Brain microvascular endothelial cell (primary cell): ENCODE results near the gene ERBIN.

ENCODE experiments used
- DNase-seq: peaks from one replicate; pipeline ENCODE4 v3.0.0-alpha.2; 2020
- H3K27ac ChIP-seq: fragments of 250-450 bp; sonication (Bioruptor Pico); 2 replicates; pipeline ENCODE4 v1.5.1; 2020; ENCODE audit warnings: mild to moderate bottlenecking, moderate library complexity
- H3K27me3 ChIP-seq: fragments of 250-450 bp; sonication (Bioruptor Pico); replicated peaks from 2 replicates; pipeline ENCODE4 v1.5.1; 2020; ENCODE audit warnings: mild to moderate bottlenecking
- H3K36me3 ChIP-seq: fragments of 250-450 bp; sonication (Bioruptor Pico); replicated peaks from 2 replicates; pipeline ENCODE4 v1.5.1; 2020; ENCODE audit warnings: mild to moderate bottlenecking
- H3K4me3 ChIP-seq: 2 replicates; pipeline ENCODE4 v1.5.1; 2011; ENCODE audit warnings: low read depth, mild to moderate bottlenecking, control low read depth, low read length, moderate library complexity
- in situ Hi-C: cut with HindIII; loops from 2 replicates; pipeline ENCODE4 v1.10.0; 2017; ENCODE audit warnings: low sequenced_read_pairs, low pct_ligation_motif_present
- TF ChIP-seq, protein P1 (sequence below): IDR thresholded peaks from 2 replicates; pipeline ENCODE4 v1.5.1; 2011; ENCODE audit warnings: low read depth, mild to moderate bottlenecking, moderate library complexity, low read length, control low read depth, inconsistent platforms; ENCODE audit errors: missing control alignments

The ERBIN gene

DNA sequence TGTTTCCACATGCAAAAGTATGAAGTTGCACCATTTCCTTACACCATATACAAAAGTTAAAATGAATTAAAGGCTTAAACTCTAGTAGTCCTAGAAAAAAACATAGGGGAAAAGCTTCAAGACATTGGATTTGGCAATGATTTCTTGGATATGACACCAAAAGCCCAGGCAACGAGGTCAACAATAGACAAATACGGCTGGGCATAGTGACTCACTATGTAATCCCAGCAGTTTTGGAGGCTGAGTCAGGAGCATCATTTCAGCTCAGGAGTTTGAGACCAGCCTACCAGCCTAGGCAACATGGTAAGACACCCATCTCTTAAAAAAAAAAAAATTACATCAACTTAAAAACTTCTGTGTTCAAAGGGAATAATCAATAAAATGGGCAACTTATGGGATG, 186.8 kb downstream of the ERBIN start:
- DNase-seq, result peak; percentile 73
- Histone ChIP-seq H3K27ac (no peak overlapping the region), H3K27me3 (no peaks in the 10 kb centered on the region), H3K4me3 (no peak overlapping the region), H3K36me3 (no peaks in the 10 kb centered on the region)
- in situ Hi-C loops, result no loop called here
- TF ChIP-seq, protein P1, sequence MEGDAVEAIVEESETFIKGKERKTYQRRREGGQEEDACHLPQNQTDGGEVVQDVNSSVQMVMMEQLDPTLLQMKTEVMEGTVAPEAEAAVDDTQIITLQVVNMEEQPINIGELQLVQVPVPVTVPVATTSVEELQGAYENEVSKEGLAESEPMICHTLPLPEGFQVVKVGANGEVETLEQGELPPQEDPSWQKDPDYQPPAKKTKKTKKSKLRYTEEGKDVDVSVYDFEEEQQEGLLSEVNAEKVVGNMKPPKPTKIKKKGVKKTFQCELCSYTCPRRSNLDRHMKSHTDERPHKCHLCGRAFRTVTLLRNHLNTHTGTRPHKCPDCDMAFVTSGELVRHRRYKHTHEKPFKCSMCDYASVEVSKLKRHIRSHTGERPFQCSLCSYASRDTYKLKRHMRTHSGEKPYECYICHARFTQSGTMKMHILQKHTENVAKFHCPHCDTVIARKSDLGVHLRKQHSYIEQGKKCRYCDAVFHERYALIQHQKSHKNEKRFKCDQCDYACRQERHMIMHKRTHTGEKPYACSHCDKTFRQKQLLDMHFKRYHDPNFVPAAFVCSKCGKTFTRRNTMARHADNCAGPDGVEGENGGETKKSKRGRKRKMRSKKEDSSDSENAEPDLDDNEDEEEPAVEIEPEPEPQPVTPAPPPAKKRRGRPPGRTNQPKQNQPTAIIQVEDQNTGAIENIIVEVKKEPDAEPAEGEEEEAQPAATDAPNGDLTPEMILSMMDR, result no peak

DNA sequence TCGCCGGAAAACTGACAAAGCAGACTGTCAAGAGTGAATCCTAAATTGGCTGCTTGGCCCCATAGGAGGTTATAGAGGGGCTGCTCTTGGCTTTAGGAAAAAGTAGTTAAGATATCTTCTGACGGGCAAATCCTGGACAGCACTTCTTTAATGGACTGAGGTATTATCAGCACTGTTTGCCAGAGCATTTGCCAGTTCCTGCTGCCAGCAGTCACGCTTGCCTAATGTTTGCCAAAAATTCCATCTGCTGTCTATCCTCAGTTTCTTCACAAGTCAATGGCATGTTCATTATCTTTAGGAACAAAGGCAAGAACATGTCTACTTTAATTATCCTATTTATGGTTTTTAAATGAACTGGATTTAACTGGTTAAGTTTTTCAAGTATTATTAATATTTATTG, 191.9 kb downstream of the ERBIN start:
- H3K27ac ChIP-seq, result no peak overlapping the region
- in situ Hi-C loops, result no loop called here
- TF ChIP-seq, protein P1, result no peak
- no peaks in the 10 kb centered on the region for H3K27me3 ChIP-seq
- no peak for DNase-seq
- no peak overlapping the region for H3K4me3 ChIP-seq
- H3K36me3 ChIP-seq, result no peaks in the 10 kb centered on the region

DNA sequence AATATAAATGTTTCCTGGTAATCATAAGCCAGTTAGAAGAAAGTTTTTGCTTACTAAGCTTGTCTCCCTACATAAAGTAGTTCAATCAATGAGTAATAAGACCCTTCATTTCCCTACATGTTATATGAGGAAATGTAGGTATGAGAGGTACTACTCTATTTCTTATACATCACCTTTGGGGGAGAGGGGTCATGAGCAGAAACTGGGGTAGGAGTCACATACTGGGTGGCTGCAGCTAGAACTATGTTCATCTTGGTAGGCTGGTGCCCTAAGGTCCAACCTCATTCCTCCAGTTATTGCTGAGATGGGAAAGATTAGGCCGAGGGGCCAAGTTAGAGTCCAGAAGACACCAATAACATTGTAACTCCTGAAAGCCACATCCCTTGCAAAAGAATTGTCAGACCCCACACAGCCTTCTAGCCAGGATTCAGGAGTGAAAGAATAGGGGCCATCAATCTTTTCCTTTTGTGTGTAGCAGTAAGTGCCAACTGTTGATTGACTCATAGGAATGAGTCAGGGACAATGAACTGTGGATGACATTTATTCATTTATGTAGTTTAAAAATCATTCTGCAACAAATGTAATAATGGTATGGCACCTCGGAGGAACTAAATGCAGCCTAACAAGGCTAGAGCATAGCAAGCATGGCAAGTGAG, 196.1 kb downstream of the ERBIN start:
- TF ChIP-seq, protein P1, result no peak
- Histone ChIP-seq H3K4me3 (no peak overlapping the region), H3K27me3 (no peaks in the 10 kb centered on the region), H3K27ac (no peak overlapping the region), H3K36me3 (no peaks in the 10 kb centered on the region)
- DNase-seq, result peak; percentile 8
- in situ Hi-C loops, result no loop called here

DNA sequence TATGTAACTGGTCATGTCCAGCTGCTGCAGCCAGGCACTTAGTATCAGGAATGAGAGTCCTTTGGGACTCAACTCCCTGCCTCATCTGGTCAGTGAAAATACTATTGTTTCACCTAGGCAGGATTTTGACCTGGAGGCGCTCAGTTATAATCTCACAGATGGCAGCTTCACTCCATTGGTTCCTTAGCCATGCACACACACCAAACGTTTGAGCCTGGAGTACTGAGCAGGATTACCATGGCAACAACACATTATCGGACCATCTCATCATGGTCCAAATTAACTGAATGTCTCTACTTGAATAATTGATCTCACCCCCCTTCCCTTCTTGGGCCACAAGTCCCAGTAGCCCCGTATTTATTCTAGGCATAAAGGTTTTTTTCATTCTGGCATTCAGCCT, 202.8 kb downstream of the ERBIN start:
- DNase-seq, result no peak
- H3K27me3 ChIP-seq, result no peaks in the 10 kb centered on the region
- no peaks in the 10 kb centered on the region for H3K36me3 ChIP-seq
- H3K4me3 ChIP-seq, result no peak overlapping the region
- H3K27ac ChIP-seq, result no peak overlapping the region
- in situ Hi-C loops, result no loop called here
- TF ChIP-seq, protein P1, result no peak

DNA sequence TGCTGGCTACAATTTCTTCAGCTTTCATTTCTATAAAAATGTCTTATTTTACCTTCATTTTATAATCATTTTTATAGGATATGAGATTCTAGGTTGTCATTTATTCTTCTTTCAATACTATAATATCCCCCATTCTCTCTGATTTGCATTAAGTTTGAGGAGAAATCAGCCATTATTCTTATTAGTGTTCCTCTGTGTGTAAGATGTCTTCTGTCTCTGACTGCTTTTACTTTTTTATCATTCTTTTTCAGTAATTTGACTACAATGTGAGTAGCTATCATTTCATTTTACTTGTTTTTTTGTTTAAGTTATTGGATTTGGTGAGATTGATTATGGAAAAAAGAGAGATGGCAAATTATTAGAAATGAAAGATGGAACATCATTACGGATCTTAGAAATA, 204.1 kb downstream of the ERBIN start:
- DNase-seq, result no peak
- H3K27me3 ChIP-seq, result no peaks in the 10 kb centered on the region
- in situ Hi-C loops, result no loop called here
- H3K4me3 ChIP-seq, result no peak overlapping the region
- no peaks in the 10 kb centered on the region for H3K36me3 ChIP-seq
- H3K27ac ChIP-seq, result no peak overlapping the region
- TF ChIP-seq, protein P1, result no peak
